PFSK-1 (cell line): Measurements from ENCODE around the gene SYNE3.

ENCODE experiments used
- POLR2AphosphoS5 ChIP-seq: IDR thresholded peaks from 2 replicates; pipeline ENCODE4 v1.6.1; 2012; ENCODE audit warnings: low read depth, mild to moderate bottlenecking, control low read depth, low read length, moderate library complexity
- TF ChIP-seq, protein P1 (sequence below), 2 experiments: IDR thresholded peaks; 2 replicates each; pipeline versions ENCODE4 v1.6.1 to v1.8.0; 2011 to 2012; ENCODE audit warnings: low read depth in 2 of 2, low read length in 2 of 2, control low read depth in 1 of 2, inconsistent platforms in 1 of 2, mild to moderate bottlenecking in 1 of 2, moderate library complexity in 1 of 2; ENCODE audit not compliant: insufficient read depth in 1 of 2

DNA sequence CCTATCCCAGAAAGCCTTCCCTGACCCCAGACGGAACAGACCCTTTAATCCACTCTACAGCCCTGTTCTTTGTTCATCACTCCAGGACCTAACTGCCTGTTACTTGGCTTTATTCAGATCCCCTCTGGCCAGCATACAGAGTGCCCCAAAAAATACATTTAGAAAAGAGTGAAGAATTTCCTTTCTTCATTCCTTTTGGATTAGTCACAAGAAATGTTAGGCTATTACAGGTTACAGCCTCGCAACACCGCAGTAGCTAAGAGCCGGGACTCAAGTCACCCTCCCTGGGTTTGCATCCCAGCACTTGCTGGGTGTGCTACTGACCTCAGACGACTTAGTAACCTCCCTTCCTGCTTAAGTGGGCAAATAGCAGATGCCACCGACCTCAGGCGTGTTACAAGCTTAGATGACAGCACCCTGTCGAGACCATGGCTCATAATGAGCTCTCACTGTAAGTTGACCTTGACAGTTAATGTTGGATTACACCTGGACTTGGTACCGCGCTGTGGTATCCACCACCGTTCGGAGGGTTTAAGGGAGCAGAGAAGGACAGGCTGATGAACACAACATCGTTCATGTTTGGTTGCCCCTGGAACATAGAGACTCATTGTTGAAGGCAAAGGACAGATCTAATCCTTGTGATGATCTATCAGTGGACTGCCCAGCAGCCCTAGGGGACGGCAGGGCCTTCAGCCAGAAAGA, 31.3 kb upstream of the SYNE3 start:
- no peak for TF ChIP-seq POLR2AphosphoS5
- TF ChIP-seq, protein P1, sequence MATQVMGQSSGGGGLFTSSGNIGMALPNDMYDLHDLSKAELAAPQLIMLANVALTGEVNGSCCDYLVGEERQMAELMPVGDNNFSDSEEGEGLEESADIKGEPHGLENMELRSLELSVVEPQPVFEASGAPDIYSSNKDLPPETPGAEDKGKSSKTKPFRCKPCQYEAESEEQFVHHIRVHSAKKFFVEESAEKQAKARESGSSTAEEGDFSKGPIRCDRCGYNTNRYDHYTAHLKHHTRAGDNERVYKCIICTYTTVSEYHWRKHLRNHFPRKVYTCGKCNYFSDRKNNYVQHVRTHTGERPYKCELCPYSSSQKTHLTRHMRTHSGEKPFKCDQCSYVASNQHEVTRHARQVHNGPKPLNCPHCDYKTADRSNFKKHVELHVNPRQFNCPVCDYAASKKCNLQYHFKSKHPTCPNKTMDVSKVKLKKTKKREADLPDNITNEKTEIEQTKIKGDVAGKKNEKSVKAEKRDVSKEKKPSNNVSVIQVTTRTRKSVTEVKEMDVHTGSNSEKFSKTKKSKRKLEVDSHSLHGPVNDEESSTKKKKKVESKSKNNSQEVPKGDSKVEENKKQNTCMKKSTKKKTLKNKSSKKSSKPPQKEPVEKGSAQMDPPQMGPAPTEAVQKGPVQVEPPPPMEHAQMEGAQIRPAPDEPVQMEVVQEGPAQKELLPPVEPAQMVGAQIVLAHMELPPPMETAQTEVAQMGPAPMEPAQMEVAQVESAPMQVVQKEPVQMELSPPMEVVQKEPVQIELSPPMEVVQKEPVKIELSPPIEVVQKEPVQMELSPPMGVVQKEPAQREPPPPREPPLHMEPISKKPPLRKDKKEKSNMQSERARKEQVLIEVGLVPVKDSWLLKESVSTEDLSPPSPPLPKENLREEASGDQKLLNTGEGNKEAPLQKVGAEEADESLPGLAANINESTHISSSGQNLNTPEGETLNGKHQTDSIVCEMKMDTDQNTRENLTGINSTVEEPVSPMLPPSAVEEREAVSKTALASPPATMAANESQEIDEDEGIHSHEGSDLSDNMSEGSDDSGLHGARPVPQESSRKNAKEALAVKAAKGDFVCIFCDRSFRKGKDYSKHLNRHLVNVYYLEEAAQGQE (IDR thresholded peaks at IDR 0.05; ENCODE audit: insufficient read depth in 1 of 2, low read depth in 2 of 2, low read length in 2 of 2): no peak
